Stimulated activated CD4-positive, alpha-beta T cell treated with anti-CD3 and anti-CD28 coated beads, Interleukin-1b, Interleukin-23, amount 100 ng/mL, for 4 hours (primary cell): ENCODE measurements around the gene DNAH1.
"Not testable (repeated sequence)": the region's sequence is repeated elsewhere in the genome, so short reads cannot be mapped to it uniquely, and the experiment has no call there.

Experiments
- DNase-seq, 2 donors: peaks; one replicate each; pipeline ENCODE4 v3.0.0-alpha.2; 2020; ENCODE audit warnings: low read depth in 2 of 2

DNAH1 gene

GRCh38 chr3:52315977-52316764 is at the start of gene DNAH1:
DNAH1 (plus strand) TSS chr3:52316319; CDS start chr3:52322443, 6,124 bp downstream.
- no peak for DNase-seq

- DNase-seq = peak in 1 of 2 donors; percentile 34
Observed at GRCh38 chr3:52268036-52268435, 48.1 kb upstream of the DNAH1 start.

GRCh38 chr3:52269776-52270175 is 46.3 kb upstream of the DNAH1 start:
- DNase-seq = no peak

- DNase-seq = no peak
Observed at GRCh38 chr3:52270252-52270754, 45.8 kb upstream of the DNAH1 start.

DNA sequence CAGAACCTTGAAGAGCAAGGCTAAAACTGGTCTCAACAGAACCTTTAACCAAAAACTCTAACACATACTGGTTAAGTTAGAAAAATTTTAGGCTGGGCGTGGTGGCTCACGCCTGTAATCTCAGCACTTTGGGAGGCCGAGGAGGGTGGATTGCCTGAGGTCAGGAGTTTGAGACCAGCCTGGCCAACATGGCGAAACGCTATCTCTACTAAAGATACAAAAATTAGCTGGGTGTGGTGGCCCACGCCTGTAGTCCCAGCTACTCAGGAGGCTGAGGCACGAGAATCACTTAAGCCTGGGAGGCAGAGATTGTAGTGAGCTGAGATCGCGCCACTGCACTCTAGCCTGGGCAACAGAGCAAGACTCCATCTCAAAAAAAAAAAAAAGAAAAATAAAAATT is 43.9 kb upstream of the DNAH1 start:
- DNase-seq = not testable (repeated sequence)

DNA sequence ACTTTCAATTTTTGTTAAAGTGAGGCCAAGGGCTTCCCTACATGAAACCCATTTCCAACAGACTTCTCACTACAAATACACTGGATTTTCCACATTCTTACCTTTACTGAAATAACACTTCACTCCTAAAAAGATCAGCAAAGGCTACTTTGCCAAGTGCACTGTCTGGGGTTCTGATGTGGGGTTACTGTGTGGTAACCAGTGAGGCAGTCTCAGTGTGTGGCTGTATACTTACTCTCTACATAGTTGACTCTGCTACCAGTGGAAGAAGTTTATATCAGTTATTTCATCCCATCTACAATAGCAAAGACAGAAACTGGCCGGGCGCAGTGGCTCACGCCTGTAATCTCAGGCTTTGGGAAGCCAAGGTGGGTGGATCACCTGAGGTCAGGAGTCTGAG is 43.3 kb upstream of the DNAH1 start:
- no peak for DNase-seq

DNA sequence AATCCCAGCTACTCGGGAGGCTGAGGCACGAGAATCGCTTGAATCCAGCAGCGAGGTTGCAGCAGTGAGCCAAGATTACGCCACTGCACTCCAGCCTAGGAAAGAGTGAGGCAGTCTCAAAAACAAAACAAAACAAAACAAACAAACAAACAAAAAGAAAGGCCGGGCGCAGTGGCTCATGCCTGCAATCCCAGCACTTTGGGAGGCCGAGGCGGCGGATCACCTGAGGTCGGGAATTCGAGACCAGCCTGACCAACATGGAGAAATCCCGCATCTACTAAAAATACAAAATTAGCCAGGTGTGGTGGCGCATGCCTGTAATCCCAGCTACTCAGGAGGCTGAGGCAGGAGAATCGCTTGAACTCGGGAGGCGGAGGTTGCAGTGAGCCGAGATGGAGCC is 41.3 kb upstream of the DNAH1 start:
- not testable (repeated sequence) for DNase-seq

GRCh38 chr3:52277071-52277964 is 38.8 kb upstream of the DNAH1 start:
- DNase-seq = peak; percentile 63 to 66

- DNase-seq = peak; percentile 38 to 64
Observed at GRCh38 chr3:52277972-52278509, 38.1 kb upstream of the DNAH1 start.

- DNase-seq = peak; percentile 97 to 100
Observed at GRCh38 chr3:52278510-52279069, 37.5 kb upstream of the DNAH1 start, which contains the start of gene WDR82. WDR82 (minus strand) TSS chr3:52278649; CDS start chr3:52278361, 288 bp downstream.

DNA sequence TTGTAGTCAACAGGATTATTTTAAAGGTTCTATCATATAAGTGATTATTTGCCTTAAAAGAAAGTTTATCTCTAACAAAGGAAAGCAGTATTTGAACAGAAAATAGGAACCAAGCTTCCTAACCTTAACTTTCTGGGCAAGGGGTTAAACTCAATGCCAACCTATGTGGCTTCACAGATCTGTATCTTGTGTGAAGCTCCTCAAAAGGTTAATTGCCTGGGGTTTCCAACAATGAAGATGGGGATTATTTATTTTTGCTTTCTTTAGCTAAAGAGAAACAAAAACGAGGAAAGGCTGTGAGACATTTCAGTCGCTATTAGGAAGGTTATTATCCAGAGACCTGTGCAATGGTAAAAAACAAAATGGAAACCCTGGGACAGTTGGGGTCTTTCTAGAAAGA is 36.5 kb upstream of the DNAH1 start:
- no peak for DNase-seq

GRCh38 chr3:52280050-52280461 is 36.1 kb upstream of the DNAH1 start:
- DNase-seq = no peak

- DNase-seq = no peak
Observed at GRCh38 chr3:52281981-52282801, 33.9 kb upstream of the DNAH1 start.

GRCh38 chr3:52283306-52283705 is 32.8 kb upstream of the DNAH1 start:
- no peak for DNase-seq

- DNase-seq = not testable (repeated sequence)
Observed at GRCh38 chr3:52284051-52284450, 32.1 kb upstream of the DNAH1 start.

GRCh38 chr3:52286777-52287110 is 29.4 kb upstream of the DNAH1 start:
- no peak for DNase-seq

- no peak for DNase-seq
Observed at GRCh38 chr3:52288674-52289073, 27.4 kb upstream of the DNAH1 start.

DNA sequence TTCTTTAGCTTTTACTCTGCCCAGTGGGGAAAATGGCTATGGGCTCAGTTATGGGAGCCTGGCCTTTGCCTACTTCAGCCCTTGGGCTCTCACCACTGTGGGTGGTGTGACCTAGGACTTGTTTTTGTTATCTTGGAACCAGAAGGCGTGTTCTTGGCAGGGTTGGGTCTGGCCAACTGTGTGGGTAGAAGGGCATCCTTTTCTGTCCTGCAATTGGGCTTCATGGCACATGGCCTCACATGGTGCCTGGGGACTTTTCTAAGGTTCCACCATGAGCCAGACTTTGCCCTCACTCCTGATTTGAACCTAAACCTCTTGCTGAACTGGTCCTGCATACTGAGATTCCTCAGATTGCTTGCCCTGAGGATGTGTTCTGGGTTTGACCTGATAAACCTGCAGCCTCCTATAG is 26.8 kb upstream of the DNAH1 start:
- no peak for DNase-seq

DNA sequence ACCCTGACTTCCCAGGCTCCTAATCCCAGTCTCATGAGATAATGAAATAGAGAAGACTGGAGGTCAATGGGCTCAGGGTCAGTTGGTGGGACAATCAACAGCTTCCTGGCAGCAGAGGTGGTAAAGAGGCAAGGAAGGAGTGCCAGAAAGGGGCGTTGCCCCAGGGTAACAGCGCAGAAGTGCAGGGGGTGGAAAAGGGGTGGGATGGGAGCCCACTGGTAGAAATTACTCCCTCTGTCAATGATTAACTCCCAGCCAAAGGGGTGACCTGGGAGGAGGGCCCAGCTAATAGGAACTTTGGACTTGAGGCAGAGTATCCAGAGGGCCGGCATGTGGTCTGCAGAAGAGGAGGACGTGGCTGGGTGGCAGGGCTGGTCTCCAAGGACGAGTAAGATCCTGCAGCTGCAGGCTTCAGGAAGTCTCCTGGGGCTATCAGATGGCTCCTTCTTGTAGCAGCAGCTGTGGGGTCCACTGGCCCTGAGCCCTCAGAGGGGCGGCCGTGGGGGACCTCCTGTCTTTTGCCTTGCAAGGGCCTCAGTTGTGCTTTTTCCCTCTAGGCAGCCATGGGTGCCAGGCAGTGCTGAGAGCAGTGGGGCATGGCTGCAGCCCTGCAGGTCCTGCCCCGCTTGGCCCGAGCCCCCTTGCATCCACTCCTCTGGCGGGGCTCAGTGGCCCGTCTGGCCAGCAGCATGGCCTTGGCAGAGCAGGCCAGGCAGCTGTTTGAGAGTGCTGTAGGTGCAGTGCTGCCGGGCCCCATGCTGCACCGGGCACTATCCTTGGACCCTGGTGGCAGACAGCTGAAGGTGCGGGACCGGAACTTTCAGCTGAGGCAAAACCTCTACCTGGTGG is 26.1 kb upstream of the DNAH1 start:
- no peak for DNase-seq
